Brain microvascular endothelial cell (primary cell): Measurements from ENCODE around the gene TFE3.

Experiments
- DNase-seq: peaks from one replicate; pipeline ENCODE4 v3.0.0-alpha.2; 2020
- H3K27ac ChIP-seq: fragments of 250-450 bp; sonication (Bioruptor Pico); 2 replicates; pipeline ENCODE4 v1.5.1; 2020; ENCODE audit warnings: mild to moderate bottlenecking, moderate library complexity
- H3K27me3 ChIP-seq: fragments of 250-450 bp; sonication (Bioruptor Pico); replicated peaks from 2 replicates; pipeline ENCODE4 v1.5.1; 2020; ENCODE audit warnings: mild to moderate bottlenecking
- H3K36me3 ChIP-seq: fragments of 250-450 bp; sonication (Bioruptor Pico); replicated peaks from 2 replicates; pipeline ENCODE4 v1.5.1; 2020; ENCODE audit warnings: mild to moderate bottlenecking
- H3K4me3 ChIP-seq: 2 replicates; pipeline ENCODE4 v1.5.1; 2011; ENCODE audit warnings: low read depth, mild to moderate bottlenecking, control low read depth, low read length, moderate library complexity
- in situ Hi-C: cut with HindIII; loops from 2 replicates; pipeline ENCODE4 v1.10.0; 2017; ENCODE audit warnings: low sequenced_read_pairs, low pct_ligation_motif_present
- TF ChIP-seq, protein P1 (sequence below): IDR thresholded peaks from 2 replicates; pipeline ENCODE4 v1.5.1; 2011; ENCODE audit warnings: low read depth, mild to moderate bottlenecking, moderate library complexity, low read length, control low read depth, inconsistent platforms; ENCODE audit errors: missing control alignments

The TFE3 gene

DNA sequence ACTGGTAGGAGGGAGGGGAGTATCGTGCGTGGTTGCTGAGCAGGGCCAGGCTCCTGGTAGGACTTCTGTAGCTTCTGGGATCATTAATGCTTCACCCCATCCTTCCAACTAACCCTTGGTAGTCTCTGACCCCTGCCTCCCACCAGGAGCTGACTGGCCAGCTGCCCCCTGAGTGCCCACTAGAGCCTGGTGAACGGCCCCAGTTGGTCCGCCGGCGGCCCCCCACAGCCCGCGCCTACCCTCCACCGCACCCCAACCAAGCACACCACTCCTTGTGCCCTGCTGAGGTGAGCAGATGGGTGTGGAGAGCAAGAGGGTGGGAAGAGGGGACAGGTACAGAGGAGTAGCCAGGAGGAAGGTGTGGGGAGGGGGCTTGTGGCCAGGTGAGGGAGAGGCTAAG, 20.6 kb upstream of the TFE3 start:
- Histone ChIP-seq H3K4me3 (no peak overlapping the region), H3K27me3 (no peaks in the 10 kb centered on the region), H3K27ac (no peak overlapping the region), H3K36me3 (no peaks in the 10 kb centered on the region)
- in situ Hi-C loops: no loop called here
- TF ChIP-seq, protein P1, sequence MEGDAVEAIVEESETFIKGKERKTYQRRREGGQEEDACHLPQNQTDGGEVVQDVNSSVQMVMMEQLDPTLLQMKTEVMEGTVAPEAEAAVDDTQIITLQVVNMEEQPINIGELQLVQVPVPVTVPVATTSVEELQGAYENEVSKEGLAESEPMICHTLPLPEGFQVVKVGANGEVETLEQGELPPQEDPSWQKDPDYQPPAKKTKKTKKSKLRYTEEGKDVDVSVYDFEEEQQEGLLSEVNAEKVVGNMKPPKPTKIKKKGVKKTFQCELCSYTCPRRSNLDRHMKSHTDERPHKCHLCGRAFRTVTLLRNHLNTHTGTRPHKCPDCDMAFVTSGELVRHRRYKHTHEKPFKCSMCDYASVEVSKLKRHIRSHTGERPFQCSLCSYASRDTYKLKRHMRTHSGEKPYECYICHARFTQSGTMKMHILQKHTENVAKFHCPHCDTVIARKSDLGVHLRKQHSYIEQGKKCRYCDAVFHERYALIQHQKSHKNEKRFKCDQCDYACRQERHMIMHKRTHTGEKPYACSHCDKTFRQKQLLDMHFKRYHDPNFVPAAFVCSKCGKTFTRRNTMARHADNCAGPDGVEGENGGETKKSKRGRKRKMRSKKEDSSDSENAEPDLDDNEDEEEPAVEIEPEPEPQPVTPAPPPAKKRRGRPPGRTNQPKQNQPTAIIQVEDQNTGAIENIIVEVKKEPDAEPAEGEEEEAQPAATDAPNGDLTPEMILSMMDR: no peak
- DNase-seq: no peak

DNA sequence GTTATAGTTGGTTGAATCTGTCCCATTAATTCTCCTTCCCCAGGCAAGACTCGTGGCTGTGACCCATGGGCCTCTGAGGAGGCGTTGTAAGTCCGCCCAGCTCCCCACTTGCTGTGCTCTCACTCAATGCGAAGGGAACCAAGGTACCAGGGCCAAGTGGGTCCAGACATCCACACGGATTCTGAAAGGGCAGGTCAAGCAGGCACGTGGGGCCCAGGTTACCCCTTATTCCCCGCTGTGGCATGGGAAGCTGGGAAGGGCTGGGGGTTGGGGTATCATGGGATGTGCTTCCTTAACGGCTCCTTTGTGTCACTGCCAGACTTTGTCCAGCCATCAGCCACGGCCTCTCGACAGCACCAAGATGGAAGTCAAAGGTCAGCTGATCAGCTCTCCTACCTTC, 18.8 kb upstream of the TFE3 start:
- TF ChIP-seq, protein P1: no peak
- DNase-seq: no peak
- in situ Hi-C loops: no loop called here
- Histone ChIP-seq H3K4me3 (no peak overlapping the region), H3K36me3 (no peaks in the 10 kb centered on the region), H3K27me3 (no peaks in the 10 kb centered on the region), H3K27ac (no peak overlapping the region)

DNA sequence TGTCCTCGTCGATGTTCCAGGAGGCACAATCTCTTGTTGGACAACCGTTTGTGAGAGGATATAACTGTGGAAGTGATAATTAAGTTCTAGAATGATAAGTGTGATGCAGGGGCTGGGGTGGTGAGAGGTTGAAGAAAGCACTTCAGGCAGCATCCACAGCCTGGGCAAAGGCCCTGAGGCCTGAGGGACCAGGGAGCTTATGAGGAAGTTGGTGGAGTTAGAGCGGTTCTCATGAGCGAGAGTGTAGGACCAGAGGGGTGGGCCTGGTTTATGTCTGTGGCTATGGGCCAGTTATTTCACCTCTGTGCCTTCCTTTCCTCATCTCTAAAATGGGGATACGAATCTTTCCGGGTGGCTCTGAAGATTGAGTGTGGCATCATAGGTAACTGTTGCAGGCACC, 18.3 kb upstream of the TFE3 start:
- Histone ChIP-seq H3K4me3 (no peak overlapping the region), H3K27me3 (no peaks in the 10 kb centered on the region), H3K27ac (no peak overlapping the region), H3K36me3 (no peaks in the 10 kb centered on the region)
- no peak for DNase-seq
- in situ Hi-C loops: no loop called here
- TF ChIP-seq, protein P1: no peak

DNA sequence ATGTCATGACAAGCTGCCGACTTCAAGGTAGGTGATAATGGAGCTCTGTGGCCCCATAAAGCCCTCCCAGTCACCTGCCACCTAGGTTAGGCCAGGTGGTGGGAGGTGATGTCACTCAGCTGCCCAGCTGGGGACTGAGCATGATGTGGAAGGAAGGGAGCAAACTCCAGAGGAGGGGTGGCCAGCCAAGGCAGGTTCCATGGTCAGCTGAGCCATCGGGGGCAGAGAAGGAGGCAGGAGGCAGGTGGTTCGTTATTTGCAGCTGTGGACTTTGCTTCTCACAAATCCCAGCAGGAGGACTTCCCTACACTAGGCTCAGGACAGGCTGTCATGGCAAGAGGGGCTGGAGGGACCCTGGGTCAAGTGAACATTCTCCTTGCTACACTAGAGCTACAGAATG, 17.8 kb upstream of the TFE3 start:
- DNase-seq: no peak
- no peak overlapping the region for H3K27ac ChIP-seq
- in situ Hi-C loops: no loop called here
- H3K4me3 ChIP-seq: no peak overlapping the region
- TF ChIP-seq, protein P1: no peak
- H3K27me3 ChIP-seq: no peaks in the 10 kb centered on the region
- no peaks in the 10 kb centered on the region for H3K36me3 ChIP-seq

DNA sequence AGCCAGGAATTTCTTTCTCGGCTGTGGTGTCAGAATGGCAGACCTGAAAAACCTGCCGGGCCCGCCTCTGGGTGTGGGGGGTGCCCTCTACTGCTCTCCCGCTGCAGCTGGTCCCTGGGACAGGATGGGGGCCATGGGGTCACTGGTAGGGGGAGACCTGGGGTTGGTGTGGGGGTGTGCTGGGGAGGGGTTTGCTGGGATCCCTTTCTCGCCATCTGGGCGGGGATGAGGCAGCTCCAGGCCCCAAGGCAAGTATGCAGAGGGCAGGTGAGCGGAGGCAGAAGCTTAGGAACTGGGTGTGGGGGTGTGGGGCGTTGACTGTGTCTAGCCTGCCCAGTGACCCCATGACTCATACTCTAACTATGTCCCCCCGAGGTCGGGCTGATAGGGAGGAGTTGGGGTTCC, 16.5 kb upstream of the TFE3 start:
- DNase-seq: no peak
- no peaks in the 10 kb centered on the region for H3K27me3 ChIP-seq
- no peak overlapping the region for H3K27ac ChIP-seq
- TF ChIP-seq, protein P1: no peak
- H3K36me3 ChIP-seq: no peaks in the 10 kb centered on the region
- H3K4me3 ChIP-seq: no peak overlapping the region
- in situ Hi-C loops: no loop called here

DNA sequence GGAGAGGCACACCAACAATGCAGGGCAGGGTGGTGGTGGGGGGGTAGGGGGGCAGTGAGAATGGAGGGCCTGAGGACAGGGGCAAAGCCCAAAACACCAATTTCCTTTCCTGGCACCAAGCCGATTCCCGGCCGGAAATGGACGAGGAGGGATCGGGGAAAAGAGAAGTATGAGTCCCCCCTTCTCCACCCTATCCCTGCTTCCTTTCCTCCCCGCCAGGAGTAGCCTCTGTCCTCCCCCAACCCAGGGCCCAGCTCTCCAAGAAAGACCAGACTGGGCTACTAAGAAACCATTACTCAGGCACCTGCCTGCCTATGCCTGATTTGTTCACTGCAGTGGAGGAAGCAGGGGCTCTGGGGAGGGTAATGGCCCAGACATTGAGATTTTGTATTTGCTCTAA, 16.0 kb upstream of the TFE3 start:
- Histone ChIP-seq H3K27ac (no peak overlapping the region), H3K27me3 (no peaks in the 10 kb centered on the region), H3K4me3 (no peak overlapping the region), H3K36me3 (no peaks in the 10 kb centered on the region)
- in situ Hi-C loops: no loop called here
- TF ChIP-seq, protein P1: no peak
- DNase-seq: no peak
